Activated CD4-positive, alpha-beta T cell treated with anti-CD3 and anti-CD28 coated beads, Interleukin-2, amount 50 U/mL, for 24 hours (primary cell): Measurements from ENCODE around the gene ATP10A.

Experiments used
- DNase-seq, 2 donors: peaks; one replicate each; pipeline ENCODE4 v3.0.0-alpha.2; 2020; ENCODE audit warnings: low read depth in 1 of 2, low spot score in 1 of 2

ATP10A gene

DNA sequence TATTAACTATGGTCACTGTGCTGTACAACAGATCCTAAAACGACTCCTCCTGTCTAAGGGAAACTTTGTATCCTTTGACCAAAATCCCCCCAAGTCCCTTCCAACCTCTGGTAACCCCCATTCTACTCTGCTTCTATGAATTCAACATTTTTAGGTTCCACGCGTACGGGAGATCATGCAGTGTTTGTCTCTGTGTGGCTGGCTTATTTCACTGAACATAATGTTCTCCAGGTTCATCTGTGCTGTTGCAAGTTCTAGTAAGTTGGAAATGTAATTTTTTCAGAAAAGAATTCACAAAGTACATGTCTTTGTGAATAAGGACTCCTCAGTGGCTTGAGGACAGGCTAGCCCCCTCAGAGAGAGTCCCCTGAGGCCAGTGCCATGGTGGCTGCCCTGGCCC, 66.1 kb downstream of the ATP10A start:
- no peak for DNase-seq

DNA sequence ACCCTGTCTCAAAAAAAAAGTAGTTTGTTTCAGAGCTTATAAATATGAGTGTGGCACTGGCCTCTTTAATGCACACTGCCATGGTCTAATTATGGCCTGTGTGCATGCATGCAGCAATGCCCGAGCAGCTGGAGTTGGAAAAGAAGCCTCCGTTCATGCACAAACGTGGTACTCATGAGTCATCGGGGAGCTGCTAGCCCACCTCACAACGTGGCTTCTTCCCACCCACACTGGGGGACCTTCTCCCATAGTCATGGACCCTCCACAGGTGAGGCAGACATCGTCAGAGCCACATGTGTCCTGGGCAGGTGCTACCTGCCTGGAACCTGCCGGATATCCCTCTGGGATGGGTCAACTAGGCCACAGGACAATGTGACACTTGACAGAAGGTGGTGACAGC, 66.7 kb downstream of the ATP10A start:
- no peak for DNase-seq

DNA sequence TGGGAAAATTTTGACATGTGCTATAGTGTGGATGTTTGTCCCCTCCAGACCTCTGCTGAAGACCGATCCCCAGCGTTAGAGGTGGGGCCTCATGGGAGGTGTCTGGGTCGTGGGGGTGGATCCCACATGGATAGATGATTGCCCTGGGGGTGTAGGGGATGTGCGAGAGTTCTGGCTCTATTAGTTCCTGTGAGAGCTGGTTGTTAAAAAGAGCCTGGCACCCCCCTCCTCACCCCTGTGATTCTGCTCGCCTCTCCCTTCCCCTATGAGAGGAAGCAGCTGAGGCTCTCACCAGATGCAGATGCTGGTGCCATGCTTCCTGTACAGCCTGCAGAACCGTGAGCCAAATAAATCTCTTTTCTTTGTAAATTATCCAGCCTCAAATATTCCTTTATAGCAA, 67.4 kb downstream of the ATP10A start:
- DNase-seq = no peak

DNA sequence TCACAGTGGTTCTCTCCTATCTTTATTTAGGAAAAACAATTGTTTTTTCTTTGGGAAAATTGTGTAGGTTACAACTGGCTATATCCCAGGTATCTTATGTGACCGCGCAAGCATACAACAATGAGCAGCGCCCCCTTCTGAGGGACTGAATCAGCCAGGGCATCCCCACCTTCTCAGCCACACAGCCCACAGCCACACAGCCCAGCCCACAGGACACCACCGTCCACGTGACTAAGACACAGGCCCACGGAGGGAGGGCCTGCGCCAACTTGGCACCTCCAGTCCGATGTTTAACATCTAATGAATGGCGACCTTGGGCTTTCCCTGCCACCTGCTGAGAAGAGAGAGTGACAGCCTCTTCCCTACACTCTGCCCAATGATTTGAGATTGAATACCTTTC, 68.1 kb downstream of the ATP10A start:
- DNase-seq = no peak

DNA sequence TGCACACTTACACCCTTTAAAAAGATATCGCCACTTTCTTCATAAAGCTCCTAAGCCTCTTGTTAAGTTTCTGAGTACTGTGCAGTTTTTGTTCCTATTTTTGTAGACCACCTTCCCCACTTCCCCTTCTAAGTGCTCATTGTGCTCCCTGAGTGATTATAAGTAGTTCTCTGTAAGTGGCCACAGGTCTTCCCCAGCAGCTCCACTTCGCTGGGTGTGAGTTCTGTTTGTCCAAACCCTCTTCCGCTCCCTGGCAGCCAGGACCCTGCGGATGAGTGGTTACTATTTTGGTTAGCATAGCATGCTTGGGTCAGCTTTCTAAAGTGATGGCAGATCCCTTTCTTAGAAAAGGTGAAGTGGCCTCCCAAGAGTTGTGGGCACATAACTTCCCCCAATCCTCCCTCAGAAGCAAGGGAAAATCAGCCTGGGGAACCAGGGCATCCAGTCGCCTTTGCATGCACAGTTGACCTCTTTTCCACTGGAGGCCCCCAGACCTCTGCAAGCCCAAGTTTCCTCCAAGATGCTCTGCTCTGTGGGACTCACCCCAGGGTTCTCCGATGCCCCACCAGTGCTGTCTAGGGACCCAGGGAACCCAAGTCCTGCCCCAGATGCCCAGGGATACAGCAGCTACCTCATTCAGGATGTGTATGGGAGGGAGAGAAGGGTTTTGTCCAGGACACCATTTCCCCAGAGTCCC, 69.6 kb downstream of the ATP10A start:
- DNase-seq = no peak

DNA sequence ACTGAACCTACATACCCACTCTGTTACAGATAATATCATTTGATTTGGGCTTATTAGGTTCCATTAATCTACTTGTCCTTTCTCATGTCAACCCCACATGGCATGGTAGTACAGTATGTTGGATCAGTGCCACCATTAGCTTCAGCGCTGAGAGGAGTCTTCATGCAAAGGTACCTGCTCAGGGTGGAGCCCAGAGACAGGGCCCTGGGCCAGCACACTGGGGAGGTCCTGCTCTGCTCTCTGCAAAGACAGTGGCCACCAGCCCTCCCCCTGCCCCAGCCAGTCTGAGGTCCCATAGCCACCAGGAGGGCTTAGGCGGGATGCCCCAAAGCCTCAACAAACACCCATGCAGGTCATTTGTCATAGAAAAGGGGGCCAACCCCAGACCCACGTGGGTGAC, 71.0 kb downstream of the ATP10A start:
- no peak for DNase-seq

DNA sequence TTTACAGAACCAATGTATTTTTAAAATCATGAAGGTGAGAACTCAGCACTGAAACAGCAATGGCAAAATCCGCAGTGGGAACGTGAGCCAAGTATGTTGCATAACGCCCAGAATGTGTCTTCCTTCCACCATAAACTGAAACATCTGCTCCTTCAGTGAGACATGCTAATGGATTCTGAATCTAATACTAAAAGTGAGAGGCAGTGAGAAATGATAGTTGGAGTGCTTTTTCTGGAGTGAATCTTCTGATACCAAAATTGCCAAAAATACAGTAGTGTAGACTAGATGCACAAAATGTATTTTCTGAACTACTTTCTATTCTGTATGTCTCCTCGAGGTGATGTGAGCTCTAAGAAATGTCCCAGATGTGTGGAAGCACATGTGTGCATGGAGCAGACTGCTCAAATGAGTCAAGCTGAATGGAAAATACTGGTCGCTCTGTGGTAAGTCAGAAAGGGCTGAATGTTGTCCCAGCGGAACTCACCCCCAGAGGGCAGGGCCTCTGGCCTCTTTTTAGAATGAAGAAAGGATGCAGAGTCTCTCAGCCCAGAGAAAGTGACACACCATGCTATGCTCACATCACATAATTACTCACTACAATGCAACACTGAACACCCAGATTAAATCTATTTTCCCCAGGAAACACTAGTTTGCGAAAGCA, 73.0 kb downstream of the ATP10A start:
- DNase-seq = peak in 1 of 2 donors; percentile 66

DNA sequence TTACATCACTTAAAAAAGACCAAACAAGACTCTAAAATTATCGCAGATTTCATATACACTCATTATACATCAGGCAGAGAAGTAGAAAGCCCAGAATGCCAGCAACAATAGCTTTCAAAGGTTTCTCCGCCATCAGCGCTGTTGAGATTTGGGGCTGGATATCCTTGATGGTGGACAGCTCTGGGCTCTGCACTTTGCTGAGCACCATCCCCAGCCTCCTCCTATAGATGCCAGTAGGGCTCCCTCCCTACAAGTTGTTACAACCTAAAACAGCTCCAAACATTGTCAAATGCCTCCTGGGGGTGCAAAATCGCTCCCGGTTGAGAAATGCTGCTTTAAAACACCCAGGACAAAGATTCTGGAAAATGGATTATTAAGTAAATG, 73.5 kb downstream of the ATP10A start:
- DNase-seq = no peak

DNA sequence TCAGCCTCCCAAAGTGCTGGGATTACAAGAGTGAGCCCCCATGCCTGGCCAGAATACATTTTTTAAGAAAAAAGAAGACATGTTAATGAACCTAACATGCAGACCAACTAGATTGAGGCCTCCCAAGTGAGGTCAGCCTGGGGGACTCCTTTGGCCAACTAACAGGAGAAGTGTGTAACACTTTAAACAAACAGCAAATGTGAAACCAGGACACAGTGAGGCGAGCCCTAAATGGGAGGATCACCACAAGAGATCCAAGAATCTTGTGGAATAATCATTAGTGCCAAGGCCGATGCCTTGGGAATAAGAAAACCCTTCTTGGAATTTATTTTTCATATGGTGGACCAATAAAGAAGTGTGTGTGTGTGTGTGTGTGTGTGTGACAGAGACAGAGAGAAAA, 73.9 kb downstream of the ATP10A start:
- DNase-seq = no peak

DNA sequence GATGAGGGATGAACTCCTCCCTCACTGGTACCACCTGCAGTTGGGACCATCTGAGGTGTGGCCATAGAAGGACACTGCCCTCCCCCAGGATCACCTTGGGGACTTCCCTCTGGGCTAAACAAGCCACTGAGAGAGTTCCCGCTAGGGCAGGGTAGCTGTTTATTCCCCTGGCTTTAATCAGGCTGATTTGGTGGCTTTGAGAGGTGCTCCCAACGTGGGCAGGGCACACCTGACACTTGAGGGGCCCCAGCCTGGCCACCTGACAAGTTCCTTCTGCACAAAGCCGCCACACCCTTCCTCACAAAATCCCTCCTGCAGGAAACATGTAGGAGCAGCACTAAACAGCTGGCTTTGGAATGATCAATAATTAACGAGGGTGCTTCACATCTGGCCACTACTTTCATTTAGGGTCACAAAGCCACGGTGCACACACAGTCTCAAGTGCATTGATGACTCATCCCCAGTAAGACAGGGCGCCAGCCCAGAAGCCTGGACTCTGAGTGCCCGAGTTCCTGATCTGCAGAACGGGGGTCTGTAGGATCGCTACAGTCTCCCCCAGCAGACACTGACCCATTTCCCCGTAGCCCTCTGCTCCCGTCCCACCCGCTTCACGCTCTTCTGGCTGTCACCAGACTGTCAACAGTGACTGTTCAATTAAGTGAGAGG, 75.1 kb downstream of the ATP10A start:
- DNase-seq = no peak

DNA sequence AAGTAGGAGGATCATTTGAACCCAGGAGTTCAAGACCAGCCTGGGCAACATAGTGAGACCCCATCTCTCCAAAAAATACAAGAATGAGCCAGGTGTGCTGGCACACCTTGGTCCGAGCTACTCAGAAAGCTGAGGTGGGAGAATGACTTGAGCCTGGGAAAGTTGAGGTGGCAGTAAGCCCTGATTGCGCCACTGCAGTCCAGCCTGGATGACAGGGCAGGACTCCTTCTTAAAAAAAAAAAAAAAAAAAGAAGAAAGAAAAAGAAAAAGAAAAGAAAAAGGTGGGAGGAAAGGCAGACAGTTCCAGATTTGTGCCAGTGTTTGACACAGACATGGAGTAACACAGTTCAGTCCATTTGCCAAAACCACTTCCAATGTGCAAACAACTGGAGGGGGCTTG, 75.7 kb downstream of the ATP10A start:
- DNase-seq = no peak

DNA sequence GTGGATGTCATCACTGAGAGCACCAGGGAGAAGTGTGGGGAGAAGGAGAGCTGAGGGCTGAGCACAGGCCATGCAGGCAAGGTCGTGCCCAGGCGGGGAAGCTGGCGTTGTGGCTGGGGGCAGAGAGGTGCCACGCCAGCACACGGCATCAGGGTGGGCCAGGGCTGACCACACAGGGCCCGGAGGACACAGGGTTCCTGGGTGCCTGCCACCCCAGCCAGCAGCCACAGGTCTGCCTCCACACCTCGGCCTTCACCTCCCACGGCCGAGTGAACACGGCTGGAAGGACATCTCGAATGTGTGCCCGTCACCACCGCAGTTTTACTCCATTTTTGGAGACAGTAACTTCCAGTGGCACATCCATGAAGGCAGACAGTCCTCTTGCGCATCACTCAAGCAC, 77.1 kb downstream of the ATP10A start:
- DNase-seq = no peak

DNA sequence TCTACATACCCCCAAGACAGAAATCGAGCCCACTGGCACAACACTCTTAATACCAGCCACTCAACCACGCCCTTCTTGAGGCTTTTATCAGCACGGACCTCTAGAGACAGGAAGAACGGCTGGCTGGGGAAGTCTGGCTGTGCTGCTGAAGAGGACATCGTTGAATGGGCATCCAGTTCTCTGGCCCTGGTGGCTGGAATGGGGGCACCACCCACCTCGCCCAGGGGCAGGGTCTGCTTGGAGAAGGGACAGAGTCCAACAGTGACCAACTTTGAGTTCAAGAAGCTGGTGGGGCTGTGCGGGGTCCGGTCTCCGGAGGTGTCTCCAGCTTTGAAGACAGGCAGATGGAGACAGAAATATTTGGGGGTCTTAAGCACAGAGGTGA, 77.5 kb downstream of the ATP10A start:
- no peak for DNase-seq

DNA sequence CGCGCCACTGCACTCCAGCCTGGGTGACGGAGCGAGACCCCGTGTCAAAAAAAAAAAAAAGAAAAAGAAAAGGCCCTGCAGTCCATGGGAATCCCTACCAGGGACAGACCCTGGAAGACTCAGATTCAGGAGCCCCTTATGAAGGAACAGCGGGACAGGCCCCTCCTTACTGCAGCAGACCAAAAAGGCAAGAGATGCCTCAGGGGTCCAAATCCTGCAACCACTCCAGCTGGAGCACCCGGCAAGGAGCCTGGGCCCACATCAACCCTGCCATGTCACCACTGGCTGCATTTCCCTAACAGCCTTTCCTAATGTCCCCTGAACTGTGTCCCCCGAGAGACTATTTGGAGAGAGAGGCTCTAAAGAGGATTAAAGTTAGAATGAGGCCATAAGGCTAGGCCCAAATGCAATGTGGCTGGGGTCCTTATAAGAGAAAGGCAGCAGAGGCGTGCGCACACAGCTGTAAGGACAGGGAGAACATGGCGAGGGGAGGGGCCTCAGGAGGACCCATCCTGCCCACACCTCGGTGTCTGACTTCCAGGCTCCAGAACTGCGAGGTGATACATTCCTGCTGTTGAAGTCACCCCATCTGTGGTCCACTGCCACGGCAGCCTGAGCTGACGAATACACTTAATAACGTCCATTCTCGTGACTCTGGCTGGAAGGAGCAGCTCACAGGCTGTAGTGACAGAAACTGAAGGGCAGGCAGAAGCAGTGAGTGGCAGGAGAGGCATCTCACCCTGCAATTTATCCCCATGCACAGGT, 78.1 kb downstream of the ATP10A start:
- no peak for DNase-seq

DNA sequence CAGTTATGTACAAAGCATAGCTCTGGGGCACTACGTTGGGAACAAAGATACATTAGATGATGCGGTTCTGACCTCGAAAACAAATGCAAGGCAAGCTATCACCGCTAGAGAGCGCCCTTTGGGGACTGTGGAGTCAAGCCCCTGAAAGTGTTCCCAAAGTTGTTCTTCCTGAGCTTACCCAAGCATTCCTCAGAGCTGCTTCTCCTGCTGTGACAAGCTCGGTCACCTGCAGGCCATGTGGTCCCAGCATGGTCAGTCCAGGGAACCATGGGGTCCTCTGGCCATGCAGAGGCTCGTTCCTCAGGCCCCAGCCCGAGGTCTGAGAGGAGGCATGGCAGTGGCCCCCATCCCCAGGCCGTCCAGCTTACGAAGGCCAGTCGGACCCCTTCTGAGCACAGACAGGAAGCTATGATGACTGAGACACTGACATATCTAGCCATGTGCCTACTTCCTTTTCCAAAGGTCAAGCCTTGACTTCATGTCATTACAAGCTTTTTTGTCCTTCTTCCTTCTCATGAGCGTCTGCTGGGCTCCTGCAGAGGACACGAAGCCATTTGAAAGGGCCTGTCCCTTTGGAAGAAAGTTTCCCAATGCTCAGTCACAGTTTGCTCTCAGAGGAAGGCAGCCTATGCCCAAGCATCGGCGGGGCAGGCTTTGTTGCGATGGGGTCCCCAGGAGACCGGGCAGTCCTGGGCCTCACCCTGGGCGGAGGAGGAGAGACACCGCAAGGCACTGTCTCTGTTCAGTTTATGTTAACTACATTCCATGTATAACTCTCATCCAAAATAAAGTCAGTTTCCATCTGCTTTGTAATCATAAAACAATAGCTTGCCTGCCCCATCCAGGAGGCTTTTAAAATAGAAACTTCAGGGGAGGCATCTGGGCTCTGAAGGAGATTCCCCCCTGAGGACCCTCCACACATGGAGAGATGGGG, 79.3 kb downstream of the ATP10A start:
- peak in 1 of 2 donors; percentile 16 for DNase-seq

DNA sequence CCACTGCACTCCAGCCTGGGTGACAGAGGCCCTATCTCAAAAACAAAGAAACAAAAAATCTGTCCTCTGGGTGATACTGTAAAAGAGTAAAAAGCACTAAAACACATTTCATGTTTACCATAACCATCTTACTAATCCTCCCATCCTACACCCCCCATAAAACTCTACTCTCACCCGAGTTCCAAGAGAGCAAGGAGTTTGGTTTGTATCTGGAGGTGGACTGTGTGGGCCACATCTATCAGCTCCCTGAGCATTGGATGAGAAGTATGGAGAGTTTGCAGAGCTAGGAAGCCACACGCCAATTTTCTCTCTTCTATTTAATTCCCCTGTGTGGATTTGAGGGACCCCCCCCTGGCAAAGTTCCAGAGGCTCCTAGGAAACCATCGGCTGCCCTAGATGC, 80.0 kb downstream of the ATP10A start:
- no peak for DNase-seq

DNA sequence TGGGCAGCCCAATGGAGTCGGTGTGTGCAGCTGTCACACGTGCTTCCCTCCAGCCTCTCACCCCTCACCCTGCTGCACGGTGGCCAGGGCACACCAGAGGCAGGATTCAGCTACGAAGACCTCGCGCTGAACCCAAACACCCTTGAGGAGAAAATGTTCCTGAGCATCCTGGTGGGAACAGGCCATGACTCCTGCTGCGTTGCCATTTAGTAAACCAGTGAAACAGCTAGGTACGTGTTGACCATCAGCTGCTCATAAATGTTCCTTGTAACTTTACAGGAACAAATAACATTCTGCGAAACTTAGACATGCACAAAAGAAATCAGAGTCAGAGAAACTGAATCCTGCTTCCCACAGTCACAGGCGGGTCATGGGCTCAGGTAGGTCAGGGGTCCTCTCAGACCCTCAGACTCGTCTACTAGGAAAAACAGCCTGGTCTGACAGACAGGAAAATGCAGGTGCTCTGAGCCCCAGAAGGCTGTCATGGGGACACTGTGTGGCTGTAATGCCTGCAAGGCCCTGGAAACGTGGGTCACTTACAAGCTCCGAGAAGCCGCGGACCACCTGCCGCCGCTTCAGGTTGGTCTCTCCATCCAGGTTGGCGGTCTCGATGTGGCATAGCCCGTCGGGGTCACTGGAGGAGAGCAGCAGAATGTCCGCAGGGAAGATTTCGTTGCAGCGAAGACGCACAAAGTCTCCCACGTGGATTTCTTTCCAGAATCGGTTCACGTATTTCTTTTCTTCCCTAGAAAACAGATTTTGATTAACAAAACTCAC, 82.5 kb downstream of the ATP10A start:
- DNase-seq = no peak

DNA sequence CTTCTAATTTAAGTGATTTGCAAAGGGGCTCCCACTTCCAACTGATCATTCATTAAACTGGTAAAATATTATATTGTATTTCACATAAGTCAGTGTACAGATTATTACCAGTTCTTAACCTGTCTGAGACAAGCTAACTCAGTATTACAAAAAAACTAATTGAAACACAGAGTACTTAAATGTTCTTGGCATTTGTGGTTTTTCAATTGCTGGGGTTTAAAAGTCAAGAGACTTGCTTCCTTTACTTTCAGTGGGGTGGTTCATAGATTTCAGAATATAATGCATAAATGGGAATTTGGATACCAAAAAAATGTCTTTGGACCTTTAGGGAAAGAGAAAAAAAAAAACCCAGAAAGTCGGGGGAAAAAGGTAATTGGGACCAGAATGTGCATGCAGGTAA, 85.0 kb downstream of the ATP10A start:
- no peak for DNase-seq

DNA sequence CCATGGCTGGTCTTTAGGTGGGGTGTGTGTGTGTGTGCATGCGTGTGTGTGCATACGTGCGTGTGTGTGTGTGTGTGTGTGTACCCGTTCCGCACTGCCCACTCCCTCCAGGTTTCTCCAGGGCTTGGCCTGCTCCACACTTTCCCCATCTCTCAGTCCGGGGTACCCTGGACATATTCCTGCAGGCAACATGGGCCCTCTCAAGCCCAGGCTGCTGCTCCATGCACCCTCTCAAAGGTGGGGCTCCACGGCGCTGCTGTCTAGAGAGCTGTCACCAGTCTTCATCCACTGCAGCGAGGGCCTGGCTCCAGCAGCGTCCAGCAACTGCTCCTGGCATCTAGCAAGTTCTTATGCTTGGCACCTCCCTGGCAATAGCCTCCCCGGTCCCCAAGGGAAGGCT, 86.1 kb downstream of the ATP10A start:
- DNase-seq = no peak
